Osteoblast (primary cell): Measurements from ENCODE around the gene PHETA2. TPM values are rescaled to one million over a fixed set of nuclear protein-coding genes. Genes with fewer than 3 reads are reported as not detected.
A peak's percentile ranks its signal among the peaks of the same experiment; 100 is the strongest.
"Not testable (repeated sequence)": the region's sequence is repeated elsewhere in the genome, so short reads cannot be mapped to it uniquely, and the experiment has no call there.

Experiments used
- DNase-seq: peaks from one replicate; pipeline ENCODE4 v3.0.0; 2011; ENCODE audit warnings: low spot score, mixed read lengths; ENCODE audit not compliant: insufficient read length; ENCODE audit errors: missing footprints
- H2AFZ ChIP-seq: 2 replicates; pipeline ENCODE4 v1.6.0; 2011; ENCODE audit warnings: mild to moderate bottlenecking, low read length
- H3K27ac ChIP-seq: 2 replicates; pipeline ENCODE4 v1.5.1; 2011; ENCODE audit warnings: mild to moderate bottlenecking, low read depth, low read length, moderate library complexity
- H3K27me3 ChIP-seq: 2 replicates; pipeline ENCODE4 v1.6.0; 2012; ENCODE audit warnings: mild to moderate bottlenecking, control low read depth, inconsistent platforms, low read length, moderate library complexity; ENCODE audit not compliant: insufficient read depth
- H3K36me3 ChIP-seq: 2 replicates; pipeline ENCODE4 v1.5.1; 2011; ENCODE audit warnings: mild to moderate bottlenecking, low read length, control low read depth, moderate library complexity; ENCODE audit not compliant: insufficient read depth
- H3K4me1 ChIP-seq: 2 replicates; pipeline ENCODE4 v1.5.1; 2011; ENCODE audit warnings: mild to moderate bottlenecking, low read length, control low read depth, moderate library complexity; ENCODE audit not compliant: insufficient read depth
- H3K4me2 ChIP-seq: 2 replicates; pipeline ENCODE4 v1.6.0; 2011; ENCODE audit warnings: mild to moderate bottlenecking, low read length; ENCODE audit not compliant: insufficient read depth
- H3K4me3 ChIP-seq: fragments of 200-600 bp; sonication (generic); 3 replicates; pipeline ENCODE4 v1.5.1; 2012; ENCODE audit warnings: mild to moderate bottlenecking, low read length, inconsistent platforms; ENCODE audit not compliant: insufficient read depth
- H3K79me2 ChIP-seq: 2 replicates; pipeline ENCODE4 v1.6.0; 2012; ENCODE audit warnings: mild to moderate bottlenecking, low read length, control low read depth, inconsistent platforms; ENCODE audit not compliant: insufficient read depth
- H3K9me3 ChIP-seq: 2 replicates; pipeline ENCODE4 v1.5.1; 2011; ENCODE audit warnings: low read depth, low read length, control low read depth
- H4K20me1 ChIP-seq: 2 replicates; pipeline ENCODE4 v1.6.0; 2012; ENCODE audit warnings: mild to moderate bottlenecking, low read length, control low read depth; ENCODE audit not compliant: insufficient read depth
- total RNA-seq: library from RNA; depleted of rRNA; stranded (reverse); fragments of >200 nt; gene quantifications from 2 replicates; pipeline ENCODE4 v1.2.3, GENCODE V29; 2012
- TF ChIP-seq, protein P1 (sequence below): IDR thresholded peaks from 2 replicates; pipeline ENCODE4 v1.5.1; 2011; ENCODE audit warnings: mild to moderate bottlenecking, low read depth, low read length, moderate library complexity; ENCODE audit errors: extremely low read depth

The PHETA2 gene
- total RNA-seq, 1 donor = 23.9 TPM

GRCh38 chr22:42090596-42091454 lies 16.8 kb downstream of the PHETA2 start, which contains the start of gene NDUFA6:
Gene NDUFA6 (minus strand): TSS chr22:42090772. CDS start chr22:42090744, 28 bp downstream.
- Histone ChIP-seq H3K27ac (peak within 1 kb of the TSS; percentile 97), H3K9me3 (no peaks in the 10 kb centered on the region), H3K27me3 (no peaks in the 10 kb centered on the region), H3K36me3 (peaks cover 17% of the 10 kb centered on the region), H3K79me2 (peaks cover 35% of the 10 kb centered on the region), H2AFZ (peak within 1 kb of the TSS; percentile 99), H3K4me1 (peaks cover 7% of the 10 kb centered on the region), H3K4me3 (peak within 1 kb of the TSS; percentile 100), H4K20me1 (peaks cover 3% of the 10 kb centered on the region), H3K4me2 (peak within 1 kb of the TSS; percentile 88)
- TF ChIP-seq, protein P1, sequence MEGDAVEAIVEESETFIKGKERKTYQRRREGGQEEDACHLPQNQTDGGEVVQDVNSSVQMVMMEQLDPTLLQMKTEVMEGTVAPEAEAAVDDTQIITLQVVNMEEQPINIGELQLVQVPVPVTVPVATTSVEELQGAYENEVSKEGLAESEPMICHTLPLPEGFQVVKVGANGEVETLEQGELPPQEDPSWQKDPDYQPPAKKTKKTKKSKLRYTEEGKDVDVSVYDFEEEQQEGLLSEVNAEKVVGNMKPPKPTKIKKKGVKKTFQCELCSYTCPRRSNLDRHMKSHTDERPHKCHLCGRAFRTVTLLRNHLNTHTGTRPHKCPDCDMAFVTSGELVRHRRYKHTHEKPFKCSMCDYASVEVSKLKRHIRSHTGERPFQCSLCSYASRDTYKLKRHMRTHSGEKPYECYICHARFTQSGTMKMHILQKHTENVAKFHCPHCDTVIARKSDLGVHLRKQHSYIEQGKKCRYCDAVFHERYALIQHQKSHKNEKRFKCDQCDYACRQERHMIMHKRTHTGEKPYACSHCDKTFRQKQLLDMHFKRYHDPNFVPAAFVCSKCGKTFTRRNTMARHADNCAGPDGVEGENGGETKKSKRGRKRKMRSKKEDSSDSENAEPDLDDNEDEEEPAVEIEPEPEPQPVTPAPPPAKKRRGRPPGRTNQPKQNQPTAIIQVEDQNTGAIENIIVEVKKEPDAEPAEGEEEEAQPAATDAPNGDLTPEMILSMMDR = peak; percentile 87
- DNase-seq = peak; percentile 99

- Histone ChIP-seq H3K36me3 (peaks cover 11% of the 10 kb centered on the region), H3K79me2 (peaks cover 29% of the 10 kb centered on the region), H3K9me3 (no peaks in the 10 kb centered on the region), H3K4me1 (peaks cover 7% of the 10 kb centered on the region), H4K20me1 (peaks cover 3% of the 10 kb centered on the region), H2AFZ (peak overlapping the region; percentile 97), H3K27ac (peak overlapping the region; percentile 97), H3K27me3 (no peaks in the 10 kb centered on the region), H3K4me2 (peak overlapping the region; percentile 88), H3K4me3 (peak overlapping the region; percentile 100)
- TF ChIP-seq, protein P1 = no peak
- DNase-seq = no peak
These were observed 17.4 kb downstream of the PHETA2 start for GRCh38 chr22:42091455-42091782.

- Histone ChIP-seq H3K4me3 (no peak overlapping the region), H3K9me3 (peaks cover 6% of the 10 kb centered on the region), H3K4me1 (no peaks in the 10 kb centered on the region), H3K36me3 (no peaks in the 10 kb centered on the region), H4K20me1 (no peaks in the 10 kb centered on the region), H2AFZ (no peak overlapping the region), H3K27ac (no peak overlapping the region), H3K4me2 (no peak overlapping the region), H3K79me2 (no peaks in the 10 kb centered on the region), H3K27me3 (no peaks in the 10 kb centered on the region)
- TF ChIP-seq, protein P1 = no peak
- no peak for DNase-seq
These were observed 27.2 kb downstream of the PHETA2 start for GRCh38 chr22:42101199-42101598.

DNA sequence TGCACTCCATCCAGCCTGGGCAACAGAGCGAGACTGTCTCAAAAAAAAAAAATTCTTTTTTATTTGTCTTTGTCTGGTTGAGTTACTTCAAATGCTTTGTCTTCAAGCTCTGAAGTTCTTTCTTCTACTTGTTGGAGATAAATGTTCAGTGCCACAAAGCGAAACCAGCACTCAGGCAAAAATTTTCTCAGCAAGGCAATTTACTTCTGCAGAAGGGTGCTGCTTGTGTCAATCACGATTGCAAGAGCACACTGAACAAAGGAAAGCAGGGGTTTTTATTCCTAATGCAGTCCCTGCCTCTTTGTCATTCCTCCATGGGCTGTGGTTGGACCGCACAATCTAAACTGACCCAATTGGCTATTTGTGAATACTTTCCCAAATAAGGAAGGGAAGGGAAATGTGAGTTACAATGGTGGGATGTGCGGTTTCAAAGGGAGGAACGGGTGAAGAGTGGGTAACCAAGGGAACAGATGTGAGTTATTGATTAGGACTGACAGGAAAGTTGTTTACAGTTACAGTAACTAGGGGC lies 30.3 kb downstream of the PHETA2 start:
- not testable (repeated sequence) for H3K4me3 ChIP-seq, DNase-seq, H3K27ac ChIP-seq, H4K20me1 ChIP-seq, H3K36me3 ChIP-seq, H3K4me1 ChIP-seq, H3K4me2 ChIP-seq, H3K9me3 ChIP-seq, H3K79me2 ChIP-seq, H2AFZ ChIP-seq, H3K27me3 ChIP-seq
